Central memory CD4-positive, alpha-beta T cell (primary cell): ENCODE results near the gene IL11RA.

ENCODE experiments used
- DNase-seq: peaks from one replicate; pipeline ENCODE4 v3.0.0; 2022

IL11RA gene

GRCh38 chr9:34687276-34688030, 35.5 kb downstream of the IL11RA start:
- no peak for DNase-seq

GRCh38 chr9:34688329-34689115, 36.5 kb downstream of the IL11RA start:
- DNase-seq: no peak

- no peak for DNase-seq
Measured at GRCh38 chr9:34689116-34689470, 37.1 kb downstream of the IL11RA start.

- DNase-seq: no peak
Measured at GRCh38 chr9:34689512-34689911, 37.5 kb downstream of the IL11RA start.

GRCh38 chr9:34690983-34691935, 39.3 kb downstream of the IL11RA start, which contains the start of gene CCL19:
TSS of gene CCL19 (minus strand) at chr9:34691276. CDS start at chr9:34691139, 137 bp downstream.
- DNase-seq: no peak

GRCh38 chr9:34691936-34692315, 39.9 kb downstream of the IL11RA start:
- DNase-seq: no peak

- DNase-seq: no peak
Measured at GRCh38 chr9:34693560-34693959, 41.6 kb downstream of the IL11RA start.

- DNase-seq: no peak
Measured at GRCh38 chr9:34694811-34695210, 42.8 kb downstream of the IL11RA start.

- DNase-seq: peak; percentile 64
Measured at GRCh38 chr9:34701023-34701768, 49.2 kb downstream of the IL11RA start.

- DNase-seq: peak; percentile 67
Measured at GRCh38 chr9:34701769-34702736, 50.1 kb downstream of the IL11RA start.

- no peak for DNase-seq
Measured at GRCh38 chr9:34707130-34707529, 55.1 kb downstream of the IL11RA start.

- DNase-seq: no peak
Measured at GRCh38 chr9:34709196-34709978, 57.4 kb downstream of the IL11RA start.

- DNase-seq: no peak
Measured at GRCh38 chr9:34710023-34710422, 58.0 kb downstream of the IL11RA start, which contains the start of gene CCL21. TSS of gene CCL21 (minus strand) at chr9:34710136. CDS start at chr9:34710066, 70 bp downstream.
